HCT116 (cell line): ENCODE results near the gene SPTBN4. TPM values are rescaled to one million over a fixed set of nuclear protein-coding genes. Genes with fewer than 3 reads are reported as not detected.

Experiments used
- ATAC-seq: fragments of 200-7000 bp; cut with Tn5 transposase; 2 replicates; pipeline ENCODE4 v1.9.1; 2020; ENCODE audit warnings: mild to moderate bottlenecking, moderate library complexity
- BruUV-seq: library from RNA; stranded (reverse); fragments of 400-500 nt; replicated peaks from 2 replicates; lab custom pipeline; 2021; lab: Mats Ljungman, UMichigan
- CTCF ChIA-PET: fragments of 300-600 bp; sonication (Branson Sonifier 250); formaldehyde crosslinking; loops from one replicate; lab custom pipeline; 2021; ENCODE audit warnings: antibody characterized with exemption; lab: Charles Lee
- POLR2A ChIA-PET: fragments of 300-600, 350-600 bp; sonication (Branson Sonifier 250); formaldehyde crosslinking; loops from one replicate; lab custom pipeline; 2021; ENCODE audit warnings: antibody characterized with exemption; lab: Charles Lee
- RAD21 ChIA-PET, 2 experiments: fragments of 300-600 bp; sonication (Branson Sonifier 250); formaldehyde crosslinking; loops; one replicate each; lab custom pipeline; 2023; ENCODE audit warnings: low total read pairs in 2 of 2; ENCODE audit not compliant: uncharacterized antibody in 2 of 2, unreplicated experiment in 2 of 2, low non-redundant PET in 1 of 2; lab: Charles Lee
- DNase-seq: peaks from one replicate; pipeline ENCODE4 v3.0.0-alpha.2; 2010; ENCODE audit warnings: low read depth, low spot score
- H2AFZ ChIP-seq: fragments of 200-600 bp; shearing (Covaris generic), sonication (generic); 2 replicates; pipeline ENCODE4 v1.6.1; 2017; ENCODE audit warnings: low read depth, mixed run types, mixed read lengths, antibody characterized with exemption, low read length; ENCODE audit not compliant: poor library complexity, severe bottlenecking
- H3K27ac ChIP-seq: 2 replicates; pipeline ENCODE4 v1.5.1; 2012; ENCODE audit warnings: low read depth, low read length
- H3K27me3 ChIP-seq: fragments of 200-600 bp; sonication (generic); 2 replicates; pipeline ENCODE4 v1.6.1; 2016; ENCODE audit warnings: mixed run types, low read length, mixed read lengths; ENCODE audit not compliant: insufficient read depth
- H3K36me3 ChIP-seq, 2 experiments: fragments of 200-500 bp in 1 of 2; fragments of 200-600 bp in 1 of 2; sonication (Bioruptor generic) in 1 of 2; sonication (generic) in 1 of 2; 2 replicates each; pipeline versions ENCODE4 v1.5.1 to v1.6.1; 2014 to 2016; ENCODE audit warnings: low read length in 2 of 2, inconsistent platforms in 1 of 2, mixed read lengths in 1 of 2, mixed run types in 1 of 2; ENCODE audit not compliant: insufficient read depth in 2 of 2, control insufficient read depth in 1 of 2
- H3K4me1 ChIP-seq, 2 experiments: fragments of 200-600 bp in 1 of 2; sonication (generic) in 1 of 2; 2 replicates each; pipeline versions ENCODE4 v1.5.1 to v1.6.1; 2012 to 2017; ENCODE audit warnings: low read length in 2 of 2, inconsistent platforms in 1 of 2, mild to moderate bottlenecking in 1 of 2, mixed read lengths in 1 of 2, mixed run types in 1 of 2, moderate library complexity in 1 of 2; ENCODE audit not compliant: insufficient read depth in 2 of 2, control insufficient read depth in 1 of 2
- H3K4me2 ChIP-seq: fragments of 200-600 bp; sonication (generic); 2 replicates; pipeline ENCODE4 v1.6.1; 2017; ENCODE audit warnings: mixed run types, low read length, mixed read lengths
- H3K4me3 ChIP-seq, 2 experiments: fragments of 200-600 bp in 1 of 2; sonication (generic) in 1 of 2; replicated peaks in 1 of 2; 2 replicates each; pipeline ENCODE4 v1.5.1; 2011 to 2016; ENCODE audit warnings: low read length in 2 of 2, control low read depth in 1 of 2, low read depth in 1 of 2, mild to moderate bottlenecking in 1 of 2, mixed read lengths in 1 of 2, mixed run types in 1 of 2
- H3K79me2 ChIP-seq: fragments of 200-600 bp; sonication (generic); 2 replicates; pipeline ENCODE4 v1.6.1; 2017; ENCODE audit warnings: mild to moderate bottlenecking, mixed run types, low read length, moderate library complexity, mixed read lengths; ENCODE audit not compliant: insufficient read depth
- H3K9ac ChIP-seq: fragments of 200-600 bp; sonication (generic); 2 replicates; pipeline ENCODE4 v1.6.1; 2016; ENCODE audit warnings: low read length, mixed read lengths
- H3K9me2 ChIP-seq: fragments of 200-600 bp; sonication (generic), shearing (Covaris generic); 2 replicates; pipeline ENCODE4 v1.6.1; 2017; ENCODE audit warnings: mixed run types, mild to moderate bottlenecking, moderate library complexity; ENCODE audit not compliant: insufficient read depth
- H3K9me3 ChIP-seq, 2 experiments: fragments of 200-500 bp in 1 of 2; fragments of 200-600 bp in 1 of 2; sonication (Bioruptor generic) in 1 of 2; sonication (generic) in 1 of 2; 2 replicates each; pipeline ENCODE4 v1.6.1; 2014 to 2017; ENCODE audit warnings: low read length in 2 of 2, mixed read lengths in 2 of 2, inconsistent platforms in 1 of 2, low read depth in 1 of 2, mild to moderate bottlenecking in 1 of 2, mixed run types in 1 of 2, moderate library complexity in 1 of 2; ENCODE audit not compliant: control insufficient read depth in 1 of 2, insufficient read depth in 1 of 2
- H4K20me1 ChIP-seq: fragments of 200-600 bp; sonication (generic), shearing (Covaris generic); 2 replicates; pipeline ENCODE4 v1.6.1; 2017; ENCODE audit warnings: mixed run types, mild to moderate bottlenecking, moderate library complexity; ENCODE audit not compliant: insufficient read depth
- ATF3 ChIP-seq: IDR thresholded peaks from 2 replicates; pipeline ENCODE4 v1.6.1; 2012
- EGR1 ChIP-seq: IDR thresholded peaks from 2 replicates; pipeline ENCODE4 v1.6.1; 2012; ENCODE audit warnings: low read depth
- ELF1 ChIP-seq: IDR thresholded peaks from 2 replicates; pipeline ENCODE4 v1.6.1; 2012; ENCODE audit warnings: low read depth, borderline replicate concordance
- SIN3A ChIP-seq: IDR thresholded peaks from 2 replicates; pipeline ENCODE4 v1.6.1; 2012; ENCODE audit warnings: low read depth
- TCF7L2 ChIP-seq: IDR thresholded peaks from 2 replicates; pipeline ENCODE4 v1.7.0; 2011; ENCODE audit warnings: borderline replicate concordance, inconsistent platforms; ENCODE audit not compliant: insufficient read depth, insufficient read length; ENCODE audit errors: extremely low read depth
- ZBTB33 ChIP-seq: IDR thresholded peaks from 2 replicates; pipeline ENCODE4 v1.6.1; 2011; ENCODE audit warnings: mild to moderate bottlenecking, low read length, moderate library complexity; ENCODE audit not compliant: insufficient replicate concordance; ENCODE audit errors: extremely low read depth
- ZFX ChIP-seq: fragments of 450-650 bp; IDR thresholded peaks from 2 replicates; pipeline ENCODE4 v1.6.1; 2017
- ZNF274 ChIP-seq: fragments of 200-500 bp; sonication (Bioruptor generic); IDR thresholded peaks from 2 replicates; pipeline ENCODE4 v1.6.1; 2014; ENCODE audit warnings: mild to moderate bottlenecking, low read depth, low read length, inconsistent platforms
- intact Hi-C: fragments of 100-400 bp; cut with micrococcal nuclease; formaldehyde crosslinking; loops from 2 replicates; pipeline ENCODE4 v1.10.0; 2022
- total RNA-seq: library from RNA; stranded (reverse); gene quantifications from one replicate; pipeline ENCODE4 v1.2.1, GENCODE V29; 2021; ENCODE audit not compliant: unreplicated experiment
- TF ChIP-seq, protein P1 (sequence below): IDR thresholded peaks from 2 replicates; pipeline ENCODE4 v1.6.1; 2012; ENCODE audit warnings: low read depth

Gene SPTBN4
- total RNA-seq, 1 experiment from 2014 or later: 4.6 TPM

DNA sequence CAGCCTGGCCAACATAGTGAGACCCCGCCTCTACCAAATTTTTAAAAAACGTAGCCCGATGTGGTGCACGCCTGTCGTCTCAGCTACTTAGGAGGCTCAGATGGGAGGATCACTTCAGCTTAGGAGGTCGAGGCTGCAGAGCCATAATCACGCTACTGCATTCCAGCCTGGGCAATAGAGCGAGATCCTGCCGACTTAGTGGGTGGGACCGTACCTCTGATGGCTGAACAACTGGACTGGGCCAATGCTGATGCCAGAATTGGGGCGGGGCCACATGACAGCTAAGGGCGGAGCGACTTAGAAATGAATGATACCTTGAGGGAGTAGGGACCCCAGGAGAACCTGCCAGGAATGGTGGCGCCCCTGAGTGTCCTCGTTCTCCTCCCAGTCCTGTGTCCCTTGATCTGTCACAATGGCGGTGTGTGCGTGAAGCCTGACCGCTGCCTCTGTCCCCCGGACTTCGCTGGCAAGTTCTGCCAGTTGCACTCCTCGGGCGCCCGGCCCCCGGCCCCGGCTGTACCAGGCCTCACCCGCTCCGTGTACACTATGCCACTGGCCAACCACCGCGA is 137.9 kb downstream of the SPTBN4 start:
- Histone ChIP-seq H2AFZ (no peak overlapping the region), H3K79me2 (peaks cover 9% of the 10 kb centered on the region; the same call in 1 of the 2 replicates), H3K4me1 (peaks cover 37 to 88% of the 10 kb centered on the region in 2 experiments), H3K4me2 (peak overlapping the region; percentile 93), H3K9me2 (no peaks in the 10 kb centered on the region), H3K27ac (peak overlapping the region; percentile 96), H3K27me3 (no peaks in the 10 kb centered on the region), H3K36me3 (no peaks in the 10 kb centered on the region), H3K9ac (peak overlapping the region; percentile 73), H4K20me1 (no peaks in the 10 kb centered on the region), H3K4me3 (peak overlapping the region; percentile 48 to 61), H3K9me3 (no peaks in the 10 kb centered on the region)
- CTCF ChIA-PET: interaction anchor here (1.0 to 4.4 kb wide), 10 partner anchors 9 to 300 kb away, joined by 3 to 39 read pairs (median 23); partner anchors contain the start of gene BLVRB
- POLR2A ChIA-PET: interaction anchor here (1.4 to 4.9 kb wide), 4 partner anchors 10 to 179 kb away, joined by 3 to 55 read pairs (median 6); partner anchors contain the start of gene SERTAD1
- RAD21 ChIA-PET: interaction anchor here (0.9 to 1.7 kb wide), 3 partner anchors 20 to 64 kb away, joined by 3 read pairs; no protein-coding TSS in a partner anchor
- DNase-seq: no peak
- TF ChIP-seq, protein P1, sequence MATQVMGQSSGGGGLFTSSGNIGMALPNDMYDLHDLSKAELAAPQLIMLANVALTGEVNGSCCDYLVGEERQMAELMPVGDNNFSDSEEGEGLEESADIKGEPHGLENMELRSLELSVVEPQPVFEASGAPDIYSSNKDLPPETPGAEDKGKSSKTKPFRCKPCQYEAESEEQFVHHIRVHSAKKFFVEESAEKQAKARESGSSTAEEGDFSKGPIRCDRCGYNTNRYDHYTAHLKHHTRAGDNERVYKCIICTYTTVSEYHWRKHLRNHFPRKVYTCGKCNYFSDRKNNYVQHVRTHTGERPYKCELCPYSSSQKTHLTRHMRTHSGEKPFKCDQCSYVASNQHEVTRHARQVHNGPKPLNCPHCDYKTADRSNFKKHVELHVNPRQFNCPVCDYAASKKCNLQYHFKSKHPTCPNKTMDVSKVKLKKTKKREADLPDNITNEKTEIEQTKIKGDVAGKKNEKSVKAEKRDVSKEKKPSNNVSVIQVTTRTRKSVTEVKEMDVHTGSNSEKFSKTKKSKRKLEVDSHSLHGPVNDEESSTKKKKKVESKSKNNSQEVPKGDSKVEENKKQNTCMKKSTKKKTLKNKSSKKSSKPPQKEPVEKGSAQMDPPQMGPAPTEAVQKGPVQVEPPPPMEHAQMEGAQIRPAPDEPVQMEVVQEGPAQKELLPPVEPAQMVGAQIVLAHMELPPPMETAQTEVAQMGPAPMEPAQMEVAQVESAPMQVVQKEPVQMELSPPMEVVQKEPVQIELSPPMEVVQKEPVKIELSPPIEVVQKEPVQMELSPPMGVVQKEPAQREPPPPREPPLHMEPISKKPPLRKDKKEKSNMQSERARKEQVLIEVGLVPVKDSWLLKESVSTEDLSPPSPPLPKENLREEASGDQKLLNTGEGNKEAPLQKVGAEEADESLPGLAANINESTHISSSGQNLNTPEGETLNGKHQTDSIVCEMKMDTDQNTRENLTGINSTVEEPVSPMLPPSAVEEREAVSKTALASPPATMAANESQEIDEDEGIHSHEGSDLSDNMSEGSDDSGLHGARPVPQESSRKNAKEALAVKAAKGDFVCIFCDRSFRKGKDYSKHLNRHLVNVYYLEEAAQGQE: no peak
- TF ChIP-seq TCF7L2: no peak
- no peak for TF ChIP-seq ZNF274
- no peak for TF ChIP-seq ZFX
- no peak for TF ChIP-seq EGR1
- no peak for TF ChIP-seq ZBTB33
- TF ChIP-seq ATF3: no peak
- TF ChIP-seq ELF1: no peak
- TF ChIP-seq SIN3A: no peak
- intact Hi-C loops: loop anchor here (5.0 to 10.0 kb wide), 2 partner anchors 182 to 460 kb away; no protein-coding TSS in a partner anchor
- ATAC-seq: peak; percentile 0
- no TSS peak for BruUV-seq
